Chondrocyte (in vitro differentiated cells): ENCODE data around the gene GPSM3. TPM values are rescaled to one million over a fixed set of nuclear protein-coding genes. Genes with fewer than 3 reads are reported as not detected.
A peak's percentile ranks its signal among the peaks of the same experiment; 100 is the strongest.

ENCODE experiments used
- DNase-seq: peaks from one replicate; pipeline ENCODE4 v3.0.0; 2021; ENCODE audit warnings: mixed read lengths, low spot score
- H3K27ac Mint-ChIP-seq: one replicate; pipeline ENCODE4 v1.8.0; 2021; ENCODE audit warnings: mild to moderate bottlenecking, moderate library complexity, mixed read lengths; ENCODE audit not compliant: unreplicated experiment
- H3K27me3 Mint-ChIP-seq: 2 replicates; pipeline ENCODE4 v1.8.0; 2021; ENCODE audit warnings: low read depth, mixed read lengths
- H3K36me3 Mint-ChIP-seq: 2 replicates; pipeline ENCODE4 v1.8.0; 2021; ENCODE audit warnings: low read depth, mixed read lengths
- H3K4me1 Mint-ChIP-seq: 2 replicates; pipeline ENCODE4 v1.8.0; 2021; ENCODE audit warnings: low read depth, mild to moderate bottlenecking, mixed read lengths
- H3K4me3 Mint-ChIP-seq: one replicate; pipeline ENCODE4 v1.8.0; 2021; ENCODE audit warnings: mild to moderate bottlenecking, moderate library complexity, mixed read lengths; ENCODE audit not compliant: unreplicated experiment
- H3K9me3 Mint-ChIP-seq: 2 replicates; pipeline ENCODE4 v1.8.0; 2021; ENCODE audit warnings: low read depth, mixed read lengths
- CTCF ChIP-seq: fragments of 200-600 bp; sonication (generic); IDR thresholded peaks from 2 replicates; pipeline ENCODE4 v1.5.0; 2021; ENCODE audit warnings: antibody characterized with exemption, mild to moderate bottlenecking, moderate library complexity
- total RNA-seq: library from RNA; stranded (reverse); gene quantifications from 3 replicates; pipeline ENCODE4 v1.2.1, GENCODE V29; 2021

Gene GPSM3
- total RNA-seq, 1 donor from 2014 or later = 5.6 TPM

DNA sequence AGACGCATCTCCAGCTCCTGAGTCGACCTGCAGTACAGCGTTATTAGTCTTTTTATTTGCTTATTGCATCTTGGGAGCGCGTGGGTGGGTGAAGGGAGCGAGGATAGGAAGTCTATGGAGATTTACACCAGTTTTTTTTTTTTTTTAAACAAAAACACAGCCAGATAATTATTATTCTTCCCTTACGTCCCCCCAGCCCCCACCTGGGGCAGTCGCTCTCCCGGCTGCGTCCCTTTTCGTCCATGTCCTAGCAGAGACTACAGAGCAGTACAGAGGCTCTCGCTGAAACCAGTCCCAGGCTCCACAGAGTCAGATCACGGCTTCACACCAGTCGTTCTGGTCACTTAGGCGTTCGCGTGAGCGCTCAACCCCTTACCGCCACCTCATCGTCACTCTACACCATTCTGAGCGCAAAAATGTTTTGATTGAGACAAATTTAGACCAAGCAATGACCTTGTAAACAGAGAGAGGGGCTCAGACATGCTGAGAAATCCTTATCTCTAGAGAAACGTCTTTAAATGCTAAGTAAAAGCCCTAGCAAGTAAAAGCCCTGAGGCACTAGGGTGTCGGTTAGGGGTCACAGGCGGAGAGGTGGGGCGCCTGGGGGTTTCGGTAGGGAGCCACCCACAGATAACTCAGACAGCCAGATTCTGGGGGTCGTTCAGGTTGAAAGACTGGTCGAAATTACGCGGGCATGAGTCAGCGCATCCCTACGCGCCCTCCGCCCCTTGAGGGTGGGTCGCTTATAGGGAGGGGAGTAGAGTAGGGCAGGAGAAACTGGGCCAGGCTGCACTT, 39.5 kb downstream of the GPSM3 start:
- DNase-seq = no peak
- Mint-ChIP-seq H3K27me3 (no peaks in the 10 kb centered on the region), H3K4me1 (peaks cover 33% of the 10 kb centered on the region), H3K36me3 (peaks cover 10% of the 10 kb centered on the region), H3K27ac (peak overlapping the region; percentile 99), H3K9me3 (no peaks in the 10 kb centered on the region), H3K4me3 (peak overlapping the region; percentile 99)
- TF ChIP-seq CTCF = no peak

GRCh38 chr6:32151863-32152768, 40.3 kb downstream of the GPSM3 start, which contains the start of gene PRRT1:
Gene PRRT1 (minus strand): TSS chr6:32151939. CDS start chr6:32151827, 112 bp downstream.
- Mint-ChIP-seq H3K4me1 (peaks cover 33% of the 10 kb centered on the region), H3K27ac (peak within 1 kb of the TSS; percentile 99), H3K9me3 (no peaks in the 10 kb centered on the region), H3K27me3 (no peaks in the 10 kb centered on the region), H3K36me3 (peaks cover 3% of the 10 kb centered on the region), H3K4me3 (peak within 1 kb of the TSS; percentile 99)
- TF ChIP-seq CTCF = no peak
- DNase-seq = no peak

- TF ChIP-seq CTCF = no peak
- H3K9me3 Mint-ChIP-seq = no peaks in the 10 kb centered on the region
- H3K36me3 Mint-ChIP-seq = peaks cover 3% of the 10 kb centered on the region
- DNase-seq = no peak
- peak overlapping the region; percentile 54 for H3K4me3 Mint-ChIP-seq
- no peaks in the 10 kb centered on the region for H3K27me3 Mint-ChIP-seq
- no peak overlapping the region for H3K27ac Mint-ChIP-seq
- H3K4me1 Mint-ChIP-seq = peaks cover 39% of the 10 kb centered on the region
Measured at GRCh38 chr6:32151181-32151862, 41.1 kb downstream of the GPSM3 start.

DNA sequence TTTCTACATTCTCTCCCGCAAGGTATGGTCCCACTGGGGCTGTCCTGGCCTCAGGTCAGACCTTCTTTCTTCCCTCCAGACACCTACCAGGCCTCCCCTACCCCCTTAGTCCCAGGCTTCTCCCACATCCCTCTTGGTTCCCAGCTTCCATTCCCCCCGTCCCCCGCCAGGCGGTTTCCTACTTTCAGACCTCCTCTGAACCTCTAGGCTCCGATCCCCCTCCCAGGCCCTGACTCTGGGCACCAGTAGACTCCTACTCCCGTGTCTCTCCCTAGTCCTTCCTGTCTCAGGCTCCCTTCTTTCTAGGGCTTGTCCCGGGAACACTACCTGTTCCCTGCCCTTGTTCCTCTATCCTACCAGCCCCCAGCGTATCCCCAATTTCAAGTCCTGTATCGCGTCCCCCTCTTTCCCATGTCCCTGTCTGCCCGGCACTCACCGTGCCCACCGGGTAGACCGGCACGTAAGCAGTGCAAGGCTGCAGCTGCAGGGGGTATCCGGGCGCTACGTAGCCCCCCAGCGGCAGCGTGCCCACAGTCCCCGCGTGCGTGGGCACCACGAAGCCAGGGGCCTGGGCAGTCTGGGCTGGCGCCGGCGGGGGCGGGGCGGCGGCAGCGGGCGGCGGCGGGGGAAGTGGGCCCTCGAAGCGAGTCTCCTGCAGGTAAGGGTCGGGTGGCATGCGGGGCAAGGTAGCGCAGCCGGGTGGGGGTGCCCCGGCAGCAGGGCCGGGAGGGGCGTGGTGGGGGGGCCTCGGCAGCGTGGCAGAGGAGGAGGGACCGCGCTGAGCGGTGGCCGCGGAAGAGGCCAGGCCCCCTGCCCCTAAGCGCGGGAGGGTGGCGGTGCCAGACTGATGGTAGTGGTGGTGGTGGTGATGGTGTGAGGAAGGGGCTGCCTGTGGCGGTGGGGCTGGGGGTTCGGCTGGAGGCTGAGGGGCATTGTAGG, 42.2 kb downstream of the GPSM3 start:
- Mint-ChIP-seq H3K36me3 (no peaks in the 10 kb centered on the region), H3K9me3 (no peaks in the 10 kb centered on the region), H3K27ac (no peak overlapping the region), H3K4me3 (no peak overlapping the region), H3K4me1 (peaks cover 38% of the 10 kb centered on the region), H3K27me3 (no peaks in the 10 kb centered on the region)
- no peak for TF ChIP-seq CTCF
- DNase-seq = no peak
